Adrenal gland (tissue), 12 donors: ENCODE results near the gene PXDN. TPM values are rescaled to one million over a fixed set of nuclear protein-coding genes. Genes with fewer than 3 reads are reported as not detected.
A peak's percentile ranks its signal among the peaks of the same experiment; 100 is the strongest.

Experiments used
- DNase-seq, 7 donors: peaks; one replicate each; pipeline ENCODE4 v3.0.0-alpha.2; 2019 to 2020
- H3K27ac ChIP-seq, 5 donors: fragments of 200-600 bp; sonication (generic) in 4 of 5; 1 replicate in 3 of 5; 2 replicates in 2 of 5; pipeline versions ENCODE4 v1.5.1 to v1.8.0; 2016 to 2020; ENCODE audit warnings: mild to moderate bottlenecking in 1 of 5
- H3K27me3 ChIP-seq: fragments of 200-600 bp; 2 replicates; pipeline ENCODE4 v1.8.0; 2021
- H3K36me3 ChIP-seq, 2 donors: fragments of 200-600 bp; replicated peaks in 1 of 2; 1 replicate in 1 of 2; 2 replicates in 1 of 2; pipeline versions ENCODE4 v1.5.1 to v1.8.0; 2018 to 2022
- H3K4me1 ChIP-seq, 2 donors: fragments of 200-600 bp; replicated peaks in 1 of 2; 1 replicate in 1 of 2; 2 replicates in 1 of 2; pipeline versions ENCODE4 v1.5.1 to v1.8.0; 2018 to 2021
- H3K4me3 ChIP-seq, 4 donors: fragments of 200-600 bp; sonication (generic) in 3 of 4; one replicate each; pipeline ENCODE4 v1.5.1; 2016 to 2018
- H3K9me3 ChIP-seq, 3 donors: fragments of 200-600 bp; sonication (generic) in 1 of 3; replicated peaks in 1 of 3; 1 replicate in 2 of 3; 2 replicates in 1 of 3; pipeline versions ENCODE4 v1.5.1 to v1.8.0; 2016 to 2021
- CTCF ChIP-seq, 6 experiments: fragments of 450-650 bp in 4 of 6; fragments of 200-600 bp in 2 of 6; sonication (generic) in 1 of 6; IDR thresholded peaks; 1 replicate in 5 of 6; 2 replicates in 1 of 6; pipeline versions ENCODE4 v1.5.1 to v1.8.0; 2016 to 2021; ENCODE audit warnings: antibody characterized with exemption in 6 of 6, mild to moderate bottlenecking in 2 of 6, moderate library complexity in 1 of 6
- POLR2A ChIP-seq, 2 donors: fragments of 450-650 bp; IDR thresholded peaks; one replicate each; pipeline ENCODE4 v1.6.1; 2017; ENCODE audit warnings: antibody characterized with exemption in 2 of 2, mild to moderate bottlenecking in 2 of 2, moderate library complexity in 1 of 2
- WGBS, 4 donors: extraction: QIAGEN DNeasy Blood & Tissue Kit in 2 of 4; methylation state at CpG; one replicate each; pipeline versions ENCODE4 v1.1.5 to v1.1.7; 2013 to 2017; 5-methylcytosine and 5-hydroxymethylcytosine counted together
- intact Hi-C, 2 donors: fragments of 100-400 bp; cut with DNase I; formaldehyde crosslinking; loops; one replicate each; pipeline versions ENCODE4 v1.14.1 to v1.15.0; 2022 to 2023
- polyA plus RNA-seq, 3 donors: library from polyadenylated mRNA; stranded (reverse); fragments of 200-250 nt in 2 of 3; fragments of 350-450 nt in 1 of 3; fragmentation: Illumina TruSeq in 1 of 3; extraction: RNeasy Lipid Tissue Mini Kit (QIAGEN cat#74804) in 1 of 3; gene quantifications; one replicate each; pipeline ENCODE4 v1.2.3, GENCODE V29; 2013 to 2014
- total RNA-seq, 9 donors: library from RNA; depleted of rRNA in 4 of 9; stranded (reverse); fragments of >200 nt in 4 of 9; fragments of 120-200 nt in 1 of 9; fragmentation: NEBNext Ultra II Directional in 1 of 9; extraction: Animal tissue kit (Norgen Biotek cat#: 25700) in 1 of 9; gene quantifications; one replicate each; pipeline versions ENCODE4 v1.1.0 to v1.2.4, GENCODE V29; 2013 to 2023
- donor health status: healthy with polysubstance abuse.
- donor health status: Bipolar disorder and iron deficiency.
- donor health status: DM: yes; HTN: yes; CAD: no.
- donor health status: DM: no; HTN: no; CAD: no.
- donor health status: DM: no; HTN: no; CAD: no.
- donor health status: DM: yes; HTN: yes; CAD: no.

Gene PXDN
- total and polyA plus RNA-seq, 12 donors, result 8.5 to 39.5 (median 22.1) TPM

- intact Hi-C loops, result no loop called here
- Histone ChIP-seq H3K9me3 (no peaks in the 10 kb centered on the region), H3K4me1 (no peaks in the 10 kb centered on the region), H3K36me3 (no peaks in the 10 kb centered on the region), H3K27ac (peak overlapping the region in 1 of 5 donors; percentile 40), H3K27me3 (peaks cover 2% of the 10 kb centered on the region), H3K4me3 (no peak overlapping the region)
- DNase-seq, result no peak
- TF ChIP-seq POLR2A (IDR thresholded peaks at IDR 0.05), result no peak
- TF ChIP-seq CTCF (IDR thresholded peaks at IDR 0.05), result no peak
- WGBS, 4 donors, result 78 to 95% (median 81%) methylated on average over 2 to 5 of the region's 5 CpGs
These were observed 143.3 kb downstream of the PXDN start for GRCh38 chr2:1601067-1601412.

GRCh38 chr2:1600191-1601066, 143.9 kb downstream of the PXDN start:
- Histone ChIP-seq H3K27ac (peak overlapping the region in 1 of 5 donors; percentile 45), H3K27me3 (peaks cover 2% of the 10 kb centered on the region), H3K36me3 (no peaks in the 10 kb centered on the region), H3K4me3 (no peak overlapping the region), H3K4me1 (no peaks in the 10 kb centered on the region), H3K9me3 (no peaks in the 10 kb centered on the region)
- WGBS, 4 donors, result 79 to 89% (median 79%) methylated on average over 16 to 29 of the region's 29 CpGs
- TF ChIP-seq CTCF (IDR thresholded peaks at IDR 0.05), result no peak
- no peak for TF ChIP-seq POLR2A (IDR thresholded peaks at IDR 0.05)
- DNase-seq, result no peak
- intact Hi-C loops, result no loop called here

- peaks cover 2% of the 10 kb centered on the region for H3K27me3 ChIP-seq
- TF ChIP-seq POLR2A (IDR thresholded peaks at IDR 0.05) (no peak), CTCF (IDR thresholded peaks at IDR 0.05) (no peak)
- no peaks in the 10 kb centered on the region for H3K4me1 ChIP-seq
- H3K9me3 ChIP-seq, result no peaks in the 10 kb centered on the region
- H3K36me3 ChIP-seq, result no peaks in the 10 kb centered on the region
- WGBS, 4 donors, result 81 to 90% (median 82%) methylated on average over 16 to 17 of the region's 17 CpGs
- intact Hi-C loops, result loop anchor here in 1 of 2 donors (10.0 kb wide), 1 partner anchor 145 kb away; the partner anchor contains the start of gene PXDN
- DNase-seq, result no peak
- H3K4me3 ChIP-seq, result no peak overlapping the region
- peak overlapping the region in 1 of 5 donors; percentile 45 for H3K27ac ChIP-seq
These were observed 144.8 kb downstream of the PXDN start for GRCh38 chr2:1599301-1600085.

- DNase-seq, result no peak
- intact Hi-C loops, result loop anchor here in 1 of 2 donors (10.0 kb wide), 1 partner anchor 146 kb away; the partner anchor contains the start of gene PXDN
- no peak for TF ChIP-seq POLR2A (IDR thresholded peaks at IDR 0.05)
- TF ChIP-seq CTCF (IDR thresholded peaks at IDR 0.05), result no peak
- Histone ChIP-seq H3K9me3 (no peaks in the 10 kb centered on the region), H3K4me1 (peaks cover 0 to 5% of the 10 kb centered on the region in 2 donors), H3K27ac (no peak overlapping the region), H3K27me3 (peaks cover 2% of the 10 kb centered on the region), H3K36me3 (no peaks in the 10 kb centered on the region), H3K4me3 (no peak overlapping the region)
- 82 to 90% (median 86%) methylated on average over 7 to 10 of the region's 10 CpGs for WGBS, 4 donors
These were observed 145.5 kb downstream of the PXDN start for GRCh38 chr2:1598800-1599199.
